HepG2 (cell line): ENCODE measurements around the gene FRS2. TPM values are rescaled to one million over a fixed set of nuclear protein-coding genes. Genes with fewer than 3 reads are reported as not detected.

Experiments used
- CTCF ChIP-seq: sonication (generic); formaldehyde crosslinking; IDR thresholded peaks from 2 replicates; pipeline ENCODE4 v1.5.0; 2020; ENCODE audit warnings: mild to moderate bottlenecking, missing genetic modification reagents, moderate library complexity
- NFKB2 ChIP-seq: sonication (generic); formaldehyde crosslinking; IDR thresholded peaks from 2 replicates; pipeline ENCODE4 v1.4.0; 2020; ENCODE audit warnings: missing genetic modification reagents, borderline replicate concordance
- POLR2AphosphoS2 ChIP-seq: IDR thresholded peaks from 2 replicates; pipeline ENCODE4 v1.6.1; 2011; ENCODE audit warnings: low read depth, low read length, improper control_type of control experiment
- RAD21 ChIP-seq: fragments of 450-650 bp; formaldehyde crosslinking; IDR thresholded peaks from 2 replicates; pipeline ENCODE4 v1.5.0; 2020; ENCODE audit warnings: mild to moderate bottlenecking
- ZHX1 ChIP-seq: sonication (generic); formaldehyde crosslinking; IDR thresholded peaks from 2 replicates; pipeline ENCODE4 v1.8.1; 2022; ENCODE audit warnings: low read depth, mild to moderate bottlenecking, missing genetic modification reagents
- ZNF260 ChIP-seq: sonication (generic); formaldehyde crosslinking; IDR thresholded peaks from 2 replicates; pipeline ENCODE4 v1.4.0; 2020; ENCODE audit warnings: missing genetic modification reagents, low read depth, mild to moderate bottlenecking, borderline replicate concordance
- ZNF7 ChIP-seq: IDR thresholded peaks from 2 replicates; pipeline ENCODE4 v1.6.1; 2016; ENCODE audit warnings: missing biosample characterization, missing genetic modification reagents
- ZNF775 ChIP-seq: sonication (generic); formaldehyde crosslinking; IDR thresholded peaks from 2 replicates; pipeline ENCODE4 v1.4.0; 2020; ENCODE audit warnings: missing genetic modification reagents, mild to moderate bottlenecking, moderate library complexity, borderline replicate concordance
- polyA plus RNA-seq, 8 experiments: library from polyadenylated mRNA; depleted of rRNA in 3 of 8; stranded (reverse) in 7 of 8; unstranded in 1 of 8; fragments of >200 nt; fragmentation: Illumina TruSeq in 4 of 8; extraction: Trizol in 4 of 8; gene quantifications; 2 replicates each; pipeline versions ENCODE4 v1.2.1 to v1.2.3, GENCODE V29; 2011 to 2016; ENCODE audit warnings: low read depth in 4 of 8, missing spikeins in 1 of 8, mixed read lengths in 1 of 8; ENCODE audit not compliant: insufficient read depth in 1 of 8
- total RNA-seq, 5 experiments: library from RNA; depleted of rRNA; stranded (reverse); fragments of >200 nt; fragmentation: Illumina TruSeq; extraction: Trizol; gene quantifications; 2 replicates each; pipeline ENCODE4 v1.2.3, GENCODE V29; 2016; ENCODE audit warnings: low read depth in 1 of 5

FRS2 gene
- total and polyA plus RNA-seq, 2 of the 13 experiments (the other 11 are each of a cell fraction or from before 2014, with no cell fraction given), result 8.3 to 16.8 TPM

GRCh38 chr12:69484428-69484827, 14.2 kb downstream of the FRS2 start (continued):
- TF ChIP-seq ZNF775 (CRISPR knock-in tag), result no peak
- TF ChIP-seq ZHX1 (CRISPR knock-in tag), result no peak
- TF ChIP-seq RAD21 (CRISPR knock-in tag), result peak; percentile 17; the same call in 1 of the 2 replicates
- no peak for TF ChIP-seq ZNF7 (CRISPR knock-in tag)
- TF ChIP-seq POLR2AphosphoS2, result no peak
- TF ChIP-seq NFKB2, result no peak
- no peak for TF ChIP-seq ZNF260
- peak; percentile 38 for TF ChIP-seq CTCF (CRISPR knock-in tag)
